G401 (cell line): Measurements from ENCODE around the gene LMTK2. TPM values are rescaled to one million over a fixed set of nuclear protein-coding genes. Genes with fewer than 3 reads are reported as not detected.

ENCODE experiments used
- DNase-seq: peaks from one replicate; pipeline ENCODE4 v3.0.0-alpha.2; 2015; ENCODE audit warnings: low spot score
- in situ Hi-C: cut with HindIII; loops from 2 replicates; pipeline ENCODE4 v1.10.0; 2016; ENCODE audit warnings: low sequenced_read_pairs, mixed read lengths
- total RNA-seq: library from RNA; depleted of rRNA; stranded (reverse); fragments of >200 nt; shearing (Covaris generic); gene quantifications from 2 replicates; pipeline ENCODE4 v1.2.3, GENCODE V29; 2014

LMTK2 gene
- total RNA-seq, 1 experiment from 2014 or later = 9.4 TPM

DNA sequence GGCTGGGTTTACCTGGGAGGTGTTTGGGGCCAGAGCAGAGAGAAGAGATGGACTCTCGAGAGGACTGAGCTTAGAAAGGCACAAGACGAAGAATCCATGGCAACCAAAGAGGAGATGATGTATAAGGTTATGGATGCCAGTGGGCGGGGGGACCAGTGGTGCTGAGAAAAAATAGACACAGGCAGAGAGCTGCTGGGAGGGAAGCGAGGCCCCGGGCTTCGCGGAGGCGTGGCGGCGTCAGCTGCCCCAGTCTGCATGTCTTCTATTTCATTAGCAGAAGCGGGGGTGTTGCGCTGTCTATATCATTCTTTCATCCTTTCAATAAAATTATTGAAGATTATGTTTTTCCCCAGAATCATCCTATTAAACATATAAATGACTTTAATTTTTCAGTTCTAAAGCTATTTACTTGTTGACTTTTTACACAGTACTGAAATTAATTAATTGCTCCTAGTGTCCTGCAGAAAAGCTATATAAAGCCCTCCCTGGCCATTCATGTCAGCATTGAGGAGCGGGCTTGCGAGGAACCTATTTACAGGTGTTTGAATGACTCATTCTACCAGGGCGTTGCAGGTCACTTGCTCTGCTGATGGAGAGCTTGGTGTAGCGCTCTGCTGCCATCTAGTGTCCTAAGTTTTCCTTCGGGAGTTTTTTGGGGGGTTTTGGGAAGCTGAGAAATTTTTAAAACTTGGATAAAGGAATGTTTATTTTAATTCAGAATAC lies 61.7 kb downstream of the LMTK2 start:
- in situ Hi-C loops = no loop called here
- peak; percentile 82 for DNase-seq

DNA sequence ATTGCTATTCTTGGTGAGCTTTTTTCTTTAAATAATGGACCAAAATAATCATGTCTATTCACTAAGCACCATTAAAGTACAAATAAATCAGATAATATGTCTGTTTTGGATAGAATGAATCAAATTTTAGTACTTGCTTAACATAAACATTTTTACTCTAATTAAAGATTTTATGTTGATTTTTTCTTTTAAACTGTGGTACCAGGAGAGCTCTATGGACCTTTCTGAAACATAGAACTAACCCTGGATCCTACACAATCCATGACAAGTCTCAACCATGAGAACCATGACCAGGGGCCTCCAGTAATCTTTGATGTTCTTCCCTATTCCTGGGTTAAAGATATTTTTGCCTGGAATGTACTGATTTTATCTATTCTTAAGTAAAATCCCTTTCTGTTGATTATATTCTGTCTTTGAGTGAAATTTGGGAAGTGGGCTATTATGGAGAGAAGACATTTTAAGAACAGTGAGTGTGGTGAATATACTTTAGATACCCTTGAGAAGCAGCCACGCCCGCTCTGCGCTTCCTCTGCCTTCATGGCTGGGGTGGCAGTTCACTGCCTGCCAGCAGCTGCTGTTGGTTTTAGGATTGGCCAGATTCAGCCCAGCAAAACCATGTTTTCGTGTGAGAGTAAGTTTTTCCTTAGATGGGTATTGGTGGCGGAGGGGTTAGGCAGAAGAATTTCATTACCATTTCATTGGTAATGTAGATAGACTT lies 62.4 kb downstream of the LMTK2 start:
- DNase-seq = no peak
- in situ Hi-C loops = no loop called here

DNA sequence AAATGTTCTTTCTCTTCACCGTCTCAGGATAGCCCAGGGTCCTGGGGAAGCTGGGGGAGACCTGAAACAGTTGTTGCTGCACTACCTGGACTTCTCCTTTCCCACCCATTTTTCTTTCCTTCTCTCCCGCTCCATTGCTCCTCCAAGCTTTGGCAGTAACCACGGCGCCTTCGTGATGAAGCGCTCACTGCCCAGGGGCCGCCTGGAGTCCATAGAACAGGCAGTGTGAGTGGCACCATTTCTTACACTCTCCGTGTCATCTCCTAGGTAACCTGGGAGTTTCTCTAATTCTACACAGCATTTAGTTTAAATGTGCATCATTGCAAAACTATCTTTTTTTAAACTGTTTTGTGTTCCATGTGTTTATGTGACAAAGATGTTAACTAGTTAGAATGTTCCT lies 64.3 kb downstream of the LMTK2 start:
- no peak for DNase-seq
- in situ Hi-C loops = loop anchor here (10.0 kb wide), 1 partner anchor 136 kb away; no protein-coding TSS in a partner anchor

DNA sequence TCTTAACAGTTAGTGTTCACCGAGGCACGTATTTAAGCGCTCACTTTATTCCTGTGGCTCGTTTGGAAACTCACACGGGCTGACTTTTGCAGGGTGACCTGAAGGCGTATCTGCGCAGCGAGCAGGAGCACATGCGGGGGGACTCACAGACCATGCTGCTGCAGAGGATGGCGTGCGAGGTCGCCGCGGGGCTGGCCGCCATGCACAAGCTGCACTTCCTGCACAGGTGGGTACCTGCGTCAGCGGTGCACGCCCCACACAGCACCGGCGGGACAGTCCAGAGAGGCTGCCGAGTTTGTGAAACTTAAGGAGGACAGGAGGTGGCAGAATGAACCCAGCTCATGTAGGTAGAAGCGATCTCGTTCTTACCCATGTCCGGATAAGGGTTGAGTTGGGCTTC lies 64.8 kb downstream of the LMTK2 start:
- no peak for DNase-seq
- in situ Hi-C loops = loop anchor here (10.0 kb wide), 1 partner anchor 137 kb away; no protein-coding TSS in a partner anchor

DNA sequence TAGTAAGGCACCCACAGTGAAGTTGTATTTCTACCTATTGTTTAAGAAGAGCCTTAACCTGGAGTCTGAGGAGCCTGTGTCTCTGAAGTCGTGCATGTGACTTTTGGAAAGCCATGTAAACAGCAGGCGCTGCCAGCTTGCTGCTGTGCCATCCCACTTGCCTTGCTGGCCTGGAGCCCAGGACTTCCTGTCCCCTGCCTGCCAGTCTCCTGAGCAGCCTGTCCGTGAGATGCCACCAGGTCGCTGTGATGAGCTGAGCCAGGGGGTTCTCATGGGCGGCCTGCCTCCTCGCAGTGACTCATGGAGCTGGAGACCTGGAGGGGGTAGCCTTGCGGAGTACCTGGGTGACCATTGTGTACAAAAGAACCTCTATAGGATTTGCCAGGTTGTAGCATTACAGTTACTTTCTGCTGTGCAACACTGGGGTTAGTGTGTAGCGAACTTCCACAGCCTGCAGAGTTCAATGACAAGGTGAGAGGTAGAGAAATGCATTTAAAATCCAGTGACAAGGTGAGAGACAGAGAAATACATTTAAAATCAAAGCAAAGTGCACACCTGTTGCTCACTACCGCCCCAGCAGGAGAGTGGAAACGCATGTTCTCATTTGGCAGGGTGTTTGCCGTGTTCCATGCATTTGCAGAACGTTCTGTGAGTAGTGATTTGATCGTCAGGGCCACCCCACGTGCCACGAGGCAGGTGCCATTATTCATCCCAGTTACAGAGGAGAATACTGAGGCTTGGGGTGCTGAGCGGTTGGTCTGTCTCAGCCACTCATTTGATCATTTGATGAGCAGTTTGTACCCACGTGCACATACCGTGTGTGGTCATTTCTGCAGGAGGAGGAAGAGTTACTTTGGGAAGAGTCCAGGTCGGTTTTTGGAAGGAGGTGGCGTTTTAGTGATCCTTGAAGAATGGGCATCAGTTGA lies 67.9 kb downstream of the LMTK2 start:
- peak; percentile 87 for DNase-seq
- in situ Hi-C loops = loop anchor here (10.0 kb wide), 1 partner anchor 140 kb away; no protein-coding TSS in a partner anchor

DNA sequence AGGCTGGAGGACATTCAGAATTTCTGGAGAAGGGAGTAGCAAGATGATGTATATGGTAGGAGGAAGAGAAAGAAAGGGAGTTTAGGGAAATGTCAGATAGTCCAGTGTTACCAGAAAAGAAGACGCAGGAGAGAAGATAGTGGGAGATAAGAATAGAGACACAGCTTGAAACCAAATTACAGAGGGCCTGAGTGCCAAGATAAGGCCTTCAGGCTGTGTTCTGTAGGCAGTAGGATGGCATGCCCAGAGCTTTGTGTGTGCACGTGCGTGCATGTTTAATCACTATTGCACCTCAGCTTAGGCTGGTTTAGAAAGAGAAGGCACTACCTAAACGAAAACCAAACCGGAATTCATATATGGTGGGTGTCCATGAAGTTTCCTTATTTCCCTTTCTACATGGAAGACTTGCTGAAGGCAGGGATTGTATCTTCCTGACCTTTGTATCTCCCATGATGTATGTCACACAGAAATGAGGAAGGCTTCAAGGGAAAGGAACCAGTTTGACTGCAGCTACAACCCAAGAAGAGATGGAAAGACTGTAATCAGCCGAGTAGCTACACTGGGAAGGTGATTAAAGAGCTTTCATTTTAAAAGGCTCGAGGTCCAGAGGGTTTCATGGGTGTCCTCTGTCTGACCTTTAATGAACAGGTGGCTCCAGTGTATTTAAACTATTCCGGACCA lies 68.7 kb downstream of the LMTK2 start:
- DNase-seq = peak; percentile 18
- in situ Hi-C loops = loop anchor here (10.0 kb wide), 1 partner anchor 141 kb away; no protein-coding TSS in a partner anchor

DNA sequence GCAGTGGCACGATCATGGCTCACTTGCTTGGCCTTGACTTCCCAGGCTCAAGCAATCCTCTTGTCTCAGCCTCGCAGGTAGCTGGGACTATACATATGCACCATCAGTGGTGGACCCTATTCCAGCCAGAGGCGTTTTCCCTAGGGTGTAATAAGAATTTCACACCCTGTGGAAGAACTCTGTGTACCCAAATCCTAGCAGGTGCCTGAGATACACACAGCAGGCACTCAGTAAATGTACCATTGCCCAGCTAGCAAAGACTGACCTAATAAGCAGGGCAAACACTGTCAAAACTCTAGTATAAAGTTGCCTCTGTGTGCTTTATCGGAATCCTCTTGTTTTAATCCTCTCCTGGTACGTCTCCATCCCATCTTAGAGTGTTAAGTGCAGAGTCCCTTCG lies 70.9 kb downstream of the LMTK2 start:
- in situ Hi-C loops = loop anchor here (10.0 kb wide), 1 partner anchor 143 kb away; no protein-coding TSS in a partner anchor
- DNase-seq = no peak

DNA sequence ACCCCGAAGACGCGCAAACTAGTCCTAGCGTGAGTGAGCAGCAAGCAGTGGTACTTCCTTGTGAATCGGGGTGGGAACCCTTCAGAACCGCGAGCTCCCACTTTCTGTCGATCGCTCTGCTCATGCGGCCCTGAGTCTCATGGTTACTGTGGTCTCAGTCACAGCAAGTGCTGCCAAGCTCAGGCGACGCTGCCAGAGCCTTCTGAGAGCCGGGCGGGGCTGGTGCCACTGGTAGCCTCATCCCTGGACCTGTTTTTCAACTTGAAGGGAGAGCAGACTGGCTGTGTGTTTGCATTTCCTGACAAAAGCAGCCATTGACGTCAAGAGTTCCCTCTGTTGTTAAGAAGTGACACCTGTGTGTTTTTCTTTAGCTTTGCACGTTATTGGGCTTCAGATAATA lies 71.7 kb downstream of the LMTK2 start:
- in situ Hi-C loops = loop anchor here (10.0 kb wide), 1 partner anchor 144 kb away; no protein-coding TSS in a partner anchor
- peak; percentile 89 for DNase-seq

DNA sequence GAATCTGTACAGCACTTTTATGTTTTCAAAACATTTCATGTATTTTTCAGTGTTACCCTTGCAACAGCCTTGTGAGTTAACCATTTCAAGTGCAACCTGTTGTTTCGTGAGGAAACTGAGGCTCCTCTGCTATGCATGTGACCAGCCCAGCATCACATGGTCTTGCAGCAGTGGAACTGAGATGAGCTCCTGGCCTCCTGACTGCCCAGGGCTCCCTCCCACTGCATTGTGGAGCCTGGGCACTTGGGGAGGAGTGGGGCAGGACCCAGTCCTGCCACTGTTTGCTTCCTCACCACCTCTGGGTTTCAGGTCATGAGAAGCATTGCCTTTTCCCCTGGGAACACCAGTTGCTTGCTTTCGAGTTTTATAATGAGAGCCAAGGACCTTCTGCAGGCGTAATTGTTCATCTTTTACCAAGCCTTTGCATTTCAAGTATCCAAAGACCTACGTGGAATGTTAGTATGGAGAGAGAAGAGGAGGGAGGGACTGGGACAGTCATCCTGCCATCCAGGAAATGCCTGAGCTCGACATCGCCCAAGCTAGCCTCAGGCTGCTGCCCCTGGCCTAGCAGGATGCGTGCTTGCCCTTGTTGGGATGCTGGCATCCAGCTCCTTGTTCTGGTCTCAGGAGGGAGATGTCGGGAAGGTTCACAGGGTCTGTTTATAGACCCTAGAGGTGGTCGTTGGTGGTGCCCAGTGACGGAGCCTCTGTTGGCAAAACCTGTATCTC lies 72.3 kb downstream of the LMTK2 start:
- no peak for DNase-seq
- in situ Hi-C loops = loop anchor here (10.0 kb wide), 1 partner anchor 144 kb away; no protein-coding TSS in a partner anchor

DNA sequence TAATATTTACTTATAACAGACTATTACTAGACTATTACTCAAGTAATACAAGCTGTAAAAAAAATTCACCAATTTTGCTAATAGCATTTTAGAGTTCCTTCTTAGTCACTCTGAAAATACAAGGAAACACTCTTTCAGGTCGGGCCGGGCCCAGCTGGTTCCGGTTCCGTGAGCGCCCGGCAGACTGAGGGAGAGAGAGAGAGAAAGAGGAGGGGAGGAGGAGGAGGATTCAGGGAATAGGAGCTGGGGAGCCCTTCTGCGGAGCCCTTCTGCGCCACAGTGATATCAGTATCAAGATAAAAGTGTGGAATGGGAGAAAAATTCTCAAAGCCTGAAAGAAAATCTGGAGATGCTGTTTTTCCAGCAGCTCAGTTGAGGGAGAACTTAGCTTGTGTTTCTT lies 74.1 kb downstream of the LMTK2 start:
- DNase-seq = no peak
- in situ Hi-C loops = no loop called here

DNA sequence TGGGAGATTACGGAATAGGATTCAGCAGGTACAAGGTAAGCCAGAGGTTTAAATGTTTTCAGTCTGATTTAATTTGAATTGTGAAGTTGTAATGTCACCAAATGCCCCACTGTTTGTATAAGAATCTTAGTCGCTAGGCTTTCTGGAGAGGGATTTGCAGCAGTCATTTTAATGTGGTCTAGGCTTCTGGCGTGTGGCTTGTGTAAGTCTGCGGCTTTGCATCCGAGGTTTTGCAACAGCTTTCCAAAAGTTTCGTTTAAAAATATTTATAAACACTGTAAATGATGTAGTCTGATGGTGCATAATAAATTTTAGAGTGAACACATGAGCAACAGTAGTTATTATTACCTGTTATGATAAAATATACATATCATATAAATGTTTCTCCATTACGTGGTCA lies 78.4 kb downstream of the LMTK2 start:
- in situ Hi-C loops = no loop called here
- DNase-seq = no peak

DNA sequence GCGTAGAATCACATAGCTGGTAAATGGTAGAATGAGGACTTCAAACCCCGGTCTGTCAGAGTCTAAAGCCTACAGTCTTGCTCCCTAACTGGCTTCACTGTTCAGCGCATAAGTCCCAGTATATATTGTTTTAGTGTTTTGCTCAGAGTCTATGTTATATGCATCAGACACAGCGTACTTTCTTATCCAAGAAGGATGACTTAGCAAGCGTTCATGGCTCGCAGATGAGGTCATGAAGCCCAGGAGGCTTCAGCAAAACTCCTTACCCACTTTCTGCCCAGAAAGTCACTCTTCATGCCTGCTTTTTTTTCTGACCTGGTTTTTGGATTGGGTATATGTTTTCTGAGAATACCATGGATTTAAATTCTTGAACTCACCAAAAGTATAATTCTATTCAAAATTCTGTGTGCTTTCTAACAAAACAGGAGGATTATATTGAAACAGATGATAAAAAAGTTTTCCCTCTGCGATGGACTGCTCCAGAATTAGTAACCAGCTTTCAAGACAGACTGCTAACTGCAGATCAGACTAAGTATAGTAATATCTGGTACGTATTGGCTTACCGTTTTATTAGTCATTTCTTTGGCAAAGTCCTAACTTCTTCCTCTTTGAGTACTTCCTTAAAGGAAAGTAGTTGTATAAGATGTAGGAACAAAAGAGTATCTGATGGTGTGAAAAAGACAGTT lies 79.9 kb downstream of the LMTK2 start:
- in situ Hi-C loops = no loop called here
- no peak for DNase-seq

DNA sequence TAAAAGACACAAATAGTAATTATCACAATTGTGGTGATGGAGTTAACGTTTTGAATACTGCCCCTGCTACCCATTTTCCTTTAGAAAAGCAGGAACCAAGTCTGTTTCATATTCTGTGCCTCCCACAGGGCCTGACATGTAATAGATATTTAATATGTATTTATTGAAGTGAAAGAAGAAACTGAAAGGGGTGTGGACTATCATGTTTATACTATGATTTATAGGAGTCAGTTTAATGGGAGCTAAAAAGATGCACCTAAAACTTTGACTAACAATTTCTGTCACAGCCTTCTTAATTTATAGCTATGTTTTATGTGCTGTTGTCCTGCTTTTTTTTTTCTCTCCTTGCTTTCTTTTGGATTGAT lies 80.5 kb downstream of the LMTK2 start:
- in situ Hi-C loops = no loop called here
- DNase-seq = no peak

DNA sequence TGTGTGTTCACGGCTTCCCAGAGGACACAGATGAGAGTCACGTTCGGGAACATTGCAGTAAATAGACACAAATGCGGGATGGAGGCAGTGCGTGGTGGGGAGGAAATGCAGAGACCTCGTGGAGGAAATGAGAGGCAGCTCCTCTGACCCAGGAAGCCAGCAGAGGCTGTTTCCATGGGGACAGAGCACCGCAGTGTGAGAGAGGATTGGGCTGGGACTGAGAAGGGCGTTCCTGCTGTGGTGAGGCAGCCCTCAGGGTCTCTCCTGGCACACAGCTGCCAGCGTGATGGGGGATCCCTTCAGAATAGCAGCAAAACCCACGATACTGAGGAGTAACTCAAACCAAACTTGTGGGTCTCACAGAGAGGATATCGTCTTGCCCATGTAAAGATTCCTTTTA lies 82.9 kb downstream of the LMTK2 start:
- in situ Hi-C loops = no loop called here
- DNase-seq = no peak

DNA sequence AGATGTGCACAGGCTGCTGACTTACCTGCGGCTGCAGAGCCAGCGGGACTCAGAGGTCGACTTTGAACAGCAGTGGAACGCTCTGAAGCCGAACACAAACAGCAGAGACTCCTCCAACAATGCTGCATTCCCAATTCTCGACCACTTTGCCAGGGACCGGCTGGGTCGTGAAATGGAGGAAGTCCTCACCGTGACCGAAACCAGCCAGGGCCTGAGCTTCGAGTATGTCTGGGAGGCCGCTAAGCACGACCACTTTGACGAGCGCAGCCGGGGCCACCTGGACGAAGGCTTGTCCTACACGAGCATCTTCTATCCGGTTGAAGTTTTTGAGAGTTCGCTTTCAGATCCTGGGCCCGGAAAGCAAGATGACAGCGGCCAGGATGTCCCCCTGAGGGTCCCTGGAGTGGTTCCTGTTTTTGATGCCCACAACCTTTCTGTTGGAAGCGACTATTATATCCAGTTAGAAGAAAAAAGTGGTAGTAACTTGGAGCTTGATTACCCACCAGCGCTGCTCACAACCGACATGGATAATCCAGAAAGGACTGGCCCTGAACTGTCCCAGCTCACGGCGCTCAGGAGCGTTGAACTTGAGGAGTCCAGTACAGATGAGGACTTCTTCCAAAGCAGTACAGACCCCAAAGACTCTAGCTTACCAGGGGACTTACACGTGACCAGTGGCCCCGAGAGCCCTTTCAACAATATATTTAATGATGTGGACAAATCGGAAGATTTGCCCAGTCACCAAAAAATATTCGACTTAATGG lies 85.2 kb downstream of the LMTK2 start:
- DNase-seq = no peak
- in situ Hi-C loops = no loop called here

DNA sequence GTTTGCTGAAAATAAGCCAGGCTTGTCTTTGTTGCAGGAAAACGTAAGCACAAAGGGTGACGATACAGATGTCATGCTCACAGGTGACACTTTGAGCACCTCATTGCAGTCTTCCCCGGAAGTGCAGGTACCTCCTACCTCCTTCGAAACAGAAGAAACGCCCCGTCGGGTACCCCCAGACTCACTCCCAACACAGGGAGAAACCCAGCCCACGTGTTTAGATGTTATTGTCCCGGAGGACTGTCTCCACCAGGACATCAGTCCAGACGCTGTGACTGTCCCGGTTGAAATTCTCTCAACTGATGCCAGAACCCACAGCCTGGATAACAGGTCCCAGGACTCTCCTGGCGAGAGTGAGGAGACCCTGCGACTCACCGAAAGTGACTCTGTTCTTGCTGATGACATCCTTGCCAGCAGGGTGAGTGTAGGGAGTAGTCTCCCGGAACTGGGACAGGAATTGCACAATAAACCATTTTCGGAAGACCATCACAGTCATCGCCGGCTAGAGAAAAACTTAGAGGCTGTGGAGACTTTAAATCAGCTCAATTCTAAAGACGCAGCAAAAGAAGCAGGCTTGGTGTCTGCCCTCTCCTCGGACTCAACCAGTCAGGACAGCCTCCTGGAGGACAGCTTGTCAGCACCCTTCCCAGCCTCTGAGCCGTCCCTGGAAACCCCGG lies 86.3 kb downstream of the LMTK2 start:
- in situ Hi-C loops = no loop called here
- DNase-seq = no peak
